Cardiac muscle cell (in vitro differentiated cells and primary cell): ENCODE results near the gene ZNF599. TPM values are rescaled to one million over a fixed set of nuclear protein-coding genes. Genes with fewer than 3 reads are reported as not detected.
A peak's percentile ranks its signal among the peaks of the same experiment; 100 is the strongest.

Experiments
- DNase-seq, 2 donors: peaks; one replicate each; pipeline versions ENCODE4 v3.0.0 to v3.0.0-alpha.2; 2010 to 2017; ENCODE audit warnings: low read depth in 1 of 2, low spot score in 1 of 2
- H3K27ac ChIP-seq: fragments of 200-600 bp; sonication (generic); 2 replicates; pipeline ENCODE4 v1.5.1; 2016
- H3K27me3 ChIP-seq: fragments of 200-600 bp; sonication (generic); 2 replicates; pipeline ENCODE4 v1.6.0; 2016; ENCODE audit warnings: control low read depth
- H3K36me3 ChIP-seq: fragments of 200-600 bp; sonication (generic); 2 replicates; pipeline ENCODE4 v1.5.1; 2016; ENCODE audit warnings: control low read depth
- H3K4me1 ChIP-seq: fragments of 200-600 bp; sonication (generic); 2 replicates; pipeline ENCODE4 v1.8.1; 2017; ENCODE audit warnings: low read depth, mild to moderate bottlenecking, mixed run types
- H3K4me3 ChIP-seq: fragments of 200-600 bp; sonication (generic); 2 replicates; pipeline ENCODE4 v1.5.1; 2016; ENCODE audit warnings: mild to moderate bottlenecking
- H3K9me3 ChIP-seq: fragments of 200-600 bp; sonication (generic); 2 replicates; pipeline ENCODE4 v1.5.1; 2017; ENCODE audit warnings: low read depth, mild to moderate bottlenecking, control low read depth
- polyA plus RNA-seq: library from polyadenylated mRNA; unstranded; fragments of >200 nt; fragmentation: Nextera tagmentation; extraction: Ambion mirVana; gene quantifications from 2 replicates; pipeline ENCODE4 v1.2.1, GENCODE V29; 2016
- total RNA-seq: library from RNA; depleted of rRNA; stranded (reverse); fragments of >200 nt; gene quantifications from 2 replicates; pipeline ENCODE4 v1.2.3, GENCODE V29; 2016
- TF ChIP-seq, protein P1 (sequence below): IDR thresholded peaks from 2 replicates; pipeline ENCODE4 v1.5.1; 2012; ENCODE audit warnings: low read depth, mild to moderate bottlenecking, low read length

ZNF599 gene
- total and polyA plus RNA-seq, 2 experiments from 2014 or later: 11.6 to 18.4 TPM

DNA sequence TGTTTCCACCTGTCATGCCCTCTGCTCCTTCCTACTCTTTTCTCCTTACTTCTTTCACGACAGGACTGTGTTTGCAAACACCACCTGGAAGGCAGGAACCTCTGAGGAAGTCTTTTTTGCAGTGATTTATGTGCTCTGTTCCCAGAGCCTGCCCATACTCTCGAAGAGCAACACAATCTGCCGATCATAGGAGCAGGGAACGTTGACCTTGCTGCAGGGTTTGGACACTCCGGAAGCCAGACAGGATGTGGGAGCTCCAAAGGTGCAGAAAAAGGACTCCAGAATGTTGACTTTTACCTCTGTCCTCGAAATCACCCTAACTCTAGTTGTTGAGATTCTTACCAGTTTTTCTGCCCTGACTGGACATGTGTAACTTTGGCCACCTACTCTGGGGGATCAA is 47.6 kb downstream of the ZNF599 start:
- TF ChIP-seq, protein P1, sequence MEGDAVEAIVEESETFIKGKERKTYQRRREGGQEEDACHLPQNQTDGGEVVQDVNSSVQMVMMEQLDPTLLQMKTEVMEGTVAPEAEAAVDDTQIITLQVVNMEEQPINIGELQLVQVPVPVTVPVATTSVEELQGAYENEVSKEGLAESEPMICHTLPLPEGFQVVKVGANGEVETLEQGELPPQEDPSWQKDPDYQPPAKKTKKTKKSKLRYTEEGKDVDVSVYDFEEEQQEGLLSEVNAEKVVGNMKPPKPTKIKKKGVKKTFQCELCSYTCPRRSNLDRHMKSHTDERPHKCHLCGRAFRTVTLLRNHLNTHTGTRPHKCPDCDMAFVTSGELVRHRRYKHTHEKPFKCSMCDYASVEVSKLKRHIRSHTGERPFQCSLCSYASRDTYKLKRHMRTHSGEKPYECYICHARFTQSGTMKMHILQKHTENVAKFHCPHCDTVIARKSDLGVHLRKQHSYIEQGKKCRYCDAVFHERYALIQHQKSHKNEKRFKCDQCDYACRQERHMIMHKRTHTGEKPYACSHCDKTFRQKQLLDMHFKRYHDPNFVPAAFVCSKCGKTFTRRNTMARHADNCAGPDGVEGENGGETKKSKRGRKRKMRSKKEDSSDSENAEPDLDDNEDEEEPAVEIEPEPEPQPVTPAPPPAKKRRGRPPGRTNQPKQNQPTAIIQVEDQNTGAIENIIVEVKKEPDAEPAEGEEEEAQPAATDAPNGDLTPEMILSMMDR: no peak
- no peak overlapping the region for H3K27ac ChIP-seq
- H3K27me3 ChIP-seq: no peaks in the 10 kb centered on the region
- no peak overlapping the region for H3K4me3 ChIP-seq
- no peaks in the 10 kb centered on the region for H3K9me3 ChIP-seq
- DNase-seq: no peak
- no peaks in the 10 kb centered on the region for H3K36me3 ChIP-seq
- H3K4me1 ChIP-seq: no peaks in the 10 kb centered on the region

DNA sequence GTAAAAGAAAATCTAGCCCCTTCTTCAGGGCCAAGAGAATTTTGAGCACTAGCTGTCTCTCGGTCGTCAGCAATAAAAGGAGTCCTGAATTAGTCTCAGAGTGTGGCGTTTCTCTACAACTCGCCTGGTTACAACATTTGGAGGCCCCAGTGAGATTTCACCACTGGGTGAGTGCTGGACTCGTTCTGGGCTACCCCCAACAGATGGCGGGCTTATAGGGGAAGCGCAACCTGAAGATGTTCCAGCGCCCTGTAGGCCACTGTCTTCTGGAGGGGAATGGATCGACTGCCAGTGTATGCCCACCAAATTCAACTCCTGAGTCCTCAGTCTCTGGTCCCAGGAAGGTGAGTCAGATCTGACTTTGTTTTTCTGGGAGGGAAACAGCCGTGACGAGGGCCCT is 50.7 kb downstream of the ZNF599 start:
- Histone ChIP-seq H3K9me3 (no peaks in the 10 kb centered on the region), H3K4me1 (no peaks in the 10 kb centered on the region), H3K36me3 (no peaks in the 10 kb centered on the region), H3K27me3 (no peaks in the 10 kb centered on the region), H3K27ac (no peak overlapping the region), H3K4me3 (no peak overlapping the region)
- no peak for DNase-seq
- TF ChIP-seq, protein P1: no peak

DNA sequence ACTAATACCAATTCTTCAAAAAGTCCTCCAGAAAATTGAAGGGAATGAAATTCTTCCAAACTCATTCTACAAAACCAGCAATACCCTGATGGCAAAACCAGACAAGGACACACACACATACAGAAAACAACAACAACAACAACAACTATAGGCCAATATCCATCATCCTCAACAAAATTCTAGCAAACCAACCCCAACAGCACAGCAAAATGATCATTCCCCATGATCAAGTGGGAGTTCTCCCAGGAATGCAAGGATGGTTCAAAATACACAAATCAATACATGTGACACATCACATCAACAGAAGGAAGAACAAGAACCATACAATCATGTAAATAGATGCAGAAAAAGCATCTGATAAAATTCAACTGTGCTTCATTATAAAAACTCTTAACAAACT is 57.7 kb downstream of the ZNF599 start:
- TF ChIP-seq, protein P1: no peak
- Histone ChIP-seq H3K9me3 (no peaks in the 10 kb centered on the region), H3K4me3 (no peak overlapping the region), H3K27ac (no peak overlapping the region), H3K4me1 (no peaks in the 10 kb centered on the region), H3K36me3 (no peaks in the 10 kb centered on the region), H3K27me3 (no peaks in the 10 kb centered on the region)
- no peak for DNase-seq

DNA sequence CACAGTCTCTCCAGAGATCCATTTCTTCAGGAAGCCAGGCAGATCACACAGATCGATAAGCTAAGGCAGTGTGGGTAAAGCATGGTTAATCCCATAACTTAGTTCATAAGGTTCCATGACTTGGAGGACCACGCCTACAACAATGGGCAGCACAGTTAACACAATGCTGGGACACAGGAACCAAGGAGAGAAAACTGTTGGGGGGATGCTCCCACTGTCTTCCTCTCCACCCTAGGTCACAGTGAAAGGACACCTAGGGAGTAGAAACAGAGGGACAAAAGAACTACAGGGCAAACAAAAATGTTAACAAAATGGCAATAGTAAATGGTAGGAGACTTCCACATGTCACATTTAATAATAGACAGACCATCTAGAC is 59.8 kb downstream of the ZNF599 start:
- H3K4me3 ChIP-seq: no peak overlapping the region
- H3K9me3 ChIP-seq: no peaks in the 10 kb centered on the region

DNA sequence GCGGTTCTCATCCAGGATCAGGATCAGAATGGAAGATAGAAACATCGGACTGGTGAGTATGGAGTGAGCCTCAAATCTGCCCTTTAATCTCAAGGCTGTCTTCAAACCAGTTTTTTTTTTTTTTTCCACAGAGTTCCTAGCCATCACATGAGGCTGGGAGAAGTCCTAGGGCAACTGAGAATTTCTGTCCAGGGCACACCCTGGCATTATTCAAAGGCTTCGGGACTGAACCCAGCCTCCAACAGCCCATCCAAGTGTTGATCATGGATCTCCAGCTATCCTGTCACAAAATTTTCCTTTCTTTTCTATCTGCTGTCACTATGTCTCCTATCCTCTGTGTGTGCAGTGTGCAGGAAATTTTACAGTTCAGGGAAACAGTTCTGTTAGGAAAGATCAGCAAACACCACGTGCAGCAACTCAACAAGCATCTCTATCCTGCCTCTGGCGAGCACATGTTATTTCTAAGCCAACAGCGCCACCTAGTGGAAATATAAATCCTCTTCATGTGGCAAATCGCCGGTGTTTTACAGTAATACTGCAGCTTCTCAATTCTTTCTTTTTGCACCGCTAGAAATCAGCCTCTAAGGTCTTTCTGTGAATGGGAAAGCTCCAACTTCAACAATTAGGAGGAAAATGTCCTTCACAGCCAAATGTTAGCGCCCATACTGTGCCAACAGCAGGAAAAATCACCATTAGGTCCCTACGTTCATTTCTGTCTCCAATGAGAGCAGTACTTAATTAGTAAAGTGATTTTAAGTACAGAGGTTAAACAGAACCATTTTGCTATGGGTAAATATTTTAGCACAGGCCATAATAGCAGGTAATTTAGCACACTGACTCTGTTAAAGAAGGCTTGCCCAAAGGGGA is 60.4 kb downstream of the ZNF599 start:
- no peaks in the 10 kb centered on the region for H3K27me3 ChIP-seq
- H3K4me3 ChIP-seq: no peak overlapping the region
- no peaks in the 10 kb centered on the region for H3K36me3 ChIP-seq
- no peak overlapping the region for H3K27ac ChIP-seq
- H3K9me3 ChIP-seq: no peaks in the 10 kb centered on the region
- no peaks in the 10 kb centered on the region for H3K4me1 ChIP-seq
- TF ChIP-seq, protein P1: peak; percentile 47
- peak; percentile 70 to 90 for DNase-seq

More for the DNA sequence above, 59.8 kb downstream of the ZNF599 start:
- Histone ChIP-seq H3K27me3 (no peaks in the 10 kb centered on the region), H3K36me3 (no peaks in the 10 kb centered on the region), H3K4me1 (no peaks in the 10 kb centered on the region), H3K27ac (no peak overlapping the region)
- DNase-seq: no peak
- TF ChIP-seq, protein P1: no peak
